MCF 10A (cell line): Measurements from ENCODE around the gene RPS21. TPM values are rescaled to one million over a fixed set of nuclear protein-coding genes. Genes with fewer than 3 reads are reported as not detected.

Experiments
- BruUV-seq: library from RNA; stranded (reverse); fragments of 400-500 nt; replicated peaks from 2 replicates; lab custom pipeline; 2021; lab: Mats Ljungman, UMichigan
- CTCF ChIA-PET: fragments of 300-600 bp; sonication (Branson Sonifier 250); formaldehyde crosslinking; extraction: SDS; loops from one replicate; lab custom pipeline; 2021; ENCODE audit warnings: antibody characterized with exemption, inconsistent platforms; lab: Yijun Ruan, JAX
- POLR2A ChIA-PET: fragments of 300-600, 350-650 bp; sonication (Branson Sonifier 250); formaldehyde crosslinking; extraction: SDS; loops from one replicate; lab custom pipeline; 2020; ENCODE audit warnings: antibody characterized with exemption, inconsistent platforms; lab: Yijun Ruan, JAX
- DNase-seq: peaks from one replicate; pipeline ENCODE4 v3.0.0-alpha.2; 2018; ENCODE audit not compliant: unreplicated experiment
- H3K27ac Mint-ChIP-seq: one replicate; pipeline ENCODE4 v1.8.0; 2022; ENCODE audit warnings: mild to moderate bottlenecking, low read depth, mixed read lengths; ENCODE audit not compliant: unreplicated experiment
- H3K27me3 Mint-ChIP-seq: one replicate; pipeline ENCODE4 v1.8.0; 2022; ENCODE audit warnings: mixed read lengths; ENCODE audit not compliant: insufficient read depth, unreplicated experiment
- H3K36me3 Mint-ChIP-seq: one replicate; pipeline ENCODE4 v1.8.0; 2022; ENCODE audit warnings: mild to moderate bottlenecking, moderate library complexity, mixed read lengths; ENCODE audit not compliant: insufficient read depth, unreplicated experiment
- H3K4me1 Mint-ChIP-seq: one replicate; pipeline ENCODE4 v1.8.0; 2022; ENCODE audit warnings: mixed read lengths; ENCODE audit not compliant: insufficient read depth, unreplicated experiment
- H3K4me3 Mint-ChIP-seq: one replicate; pipeline ENCODE4 v1.8.0; 2022; ENCODE audit warnings: mild to moderate bottlenecking, moderate library complexity, mixed read lengths; ENCODE audit not compliant: unreplicated experiment
- H3K9me3 Mint-ChIP-seq: one replicate; pipeline ENCODE4 v1.8.0; 2022; ENCODE audit warnings: mixed read lengths; ENCODE audit not compliant: unreplicated experiment
- CTCF ChIP-seq: fragments of 200-600 bp; IDR thresholded peaks from one replicate; pipeline ENCODE4 v1.8.0; 2022; ENCODE audit warnings: antibody characterized with exemption, mild to moderate bottlenecking; ENCODE audit not compliant: unreplicated experiment
- intact Hi-C: fragments of 100-400 bp; cut with micrococcal nuclease; formaldehyde crosslinking; loops from 2 replicates; pipeline ENCODE4 v1.14.1; 2022
- total RNA-seq: library from RNA; stranded (reverse); gene quantifications from 2 replicates; pipeline ENCODE4 v1.2.3, GENCODE V29; 2022

RPS21 gene
- total RNA-seq, 1 experiment from 2014 or later, result 2,055 TPM

DNA sequence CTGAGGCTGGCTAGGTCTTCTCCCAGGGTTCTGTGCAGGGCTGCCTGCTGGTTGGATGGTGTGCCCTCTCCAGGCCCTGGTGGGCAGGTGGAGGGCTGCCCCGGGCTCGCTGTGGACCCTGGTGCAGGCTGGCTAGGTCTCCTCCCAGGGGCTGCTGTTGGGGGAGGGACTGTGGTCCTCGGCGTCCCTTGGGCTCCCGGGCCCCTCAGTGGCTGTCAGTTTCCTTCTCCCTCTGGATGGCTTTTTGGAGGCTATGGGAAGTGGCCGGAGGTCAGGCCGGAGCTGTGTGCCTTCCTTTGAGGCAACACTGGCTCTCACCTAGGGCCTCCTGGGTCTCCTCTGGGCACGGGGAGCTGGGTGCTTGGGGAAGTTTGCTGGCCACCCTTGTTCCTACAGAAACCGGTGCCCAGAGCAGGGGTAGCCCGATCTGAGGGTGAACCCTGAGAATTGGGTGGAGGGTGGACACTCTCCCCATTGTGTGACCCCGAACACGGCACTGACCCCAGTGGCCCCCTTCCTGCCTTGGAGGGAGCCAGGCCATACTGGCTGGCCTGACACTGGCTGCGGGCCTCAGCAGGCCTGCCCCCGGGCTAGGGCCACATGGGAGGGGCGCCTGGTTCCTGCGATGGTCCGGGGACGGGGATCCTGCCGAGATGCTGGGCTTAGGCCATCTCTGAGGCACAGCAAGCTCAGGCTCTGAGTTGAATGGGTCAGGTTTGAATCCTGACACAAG is 24.0 kb downstream of the RPS21 start:
- intact Hi-C loops, result no loop called here
- CTCF ChIA-PET, result interaction anchor here (0.6 to 2.6 kb wide), 15 partner anchors 8 to 780 kb away, joined by 3 to 17 read pairs (median 4); partner anchors contain the start of gene RBBP8NL
- no peak for DNase-seq
- Mint-ChIP-seq H3K4me3 (no peak overlapping the region), H3K27ac (no peak overlapping the region), H3K27me3 (no peaks in the 10 kb centered on the region), H3K36me3 (no peaks in the 10 kb centered on the region), H3K9me3 (no peaks in the 10 kb centered on the region), H3K4me1 (peaks cover 9% of the 10 kb centered on the region)
- no TSS peak for BruUV-seq
- TF ChIP-seq CTCF, result no peak
- POLR2A ChIA-PET, result interaction anchor here (0.7 to 1.1 kb wide), 3 partner anchors 383 to 385 kb away, joined by 3 to 5 read pairs (median 3); partner anchors contain the start of gene MRGBP

- DNase-seq, result no peak
- no peak for TF ChIP-seq CTCF
- Mint-ChIP-seq H3K9me3 (no peaks in the 10 kb centered on the region), H3K4me3 (no peak overlapping the region), H3K4me1 (peaks cover 6% of the 10 kb centered on the region), H3K27me3 (no peaks in the 10 kb centered on the region), H3K27ac (no peak overlapping the region), H3K36me3 (no peaks in the 10 kb centered on the region)
- ChIA-PET CTCF (interaction anchor here (0.6 to 2.6 kb wide), 11 partner anchors 7 to 636 kb away, joined by 3 to 13 read pairs (median 4); no protein-coding TSS in a partner anchor), POLR2A (interaction anchor here (0.9 kb wide), 1 partner anchor 383 kb away, joined by 3 read pairs; no protein-coding TSS in a partner anchor)
- BruUV-seq, result no TSS peak
- intact Hi-C loops, result no loop called here
These were observed 24.7 kb downstream of the RPS21 start for GRCh38 chr20:62411479-62412193.

DNA sequence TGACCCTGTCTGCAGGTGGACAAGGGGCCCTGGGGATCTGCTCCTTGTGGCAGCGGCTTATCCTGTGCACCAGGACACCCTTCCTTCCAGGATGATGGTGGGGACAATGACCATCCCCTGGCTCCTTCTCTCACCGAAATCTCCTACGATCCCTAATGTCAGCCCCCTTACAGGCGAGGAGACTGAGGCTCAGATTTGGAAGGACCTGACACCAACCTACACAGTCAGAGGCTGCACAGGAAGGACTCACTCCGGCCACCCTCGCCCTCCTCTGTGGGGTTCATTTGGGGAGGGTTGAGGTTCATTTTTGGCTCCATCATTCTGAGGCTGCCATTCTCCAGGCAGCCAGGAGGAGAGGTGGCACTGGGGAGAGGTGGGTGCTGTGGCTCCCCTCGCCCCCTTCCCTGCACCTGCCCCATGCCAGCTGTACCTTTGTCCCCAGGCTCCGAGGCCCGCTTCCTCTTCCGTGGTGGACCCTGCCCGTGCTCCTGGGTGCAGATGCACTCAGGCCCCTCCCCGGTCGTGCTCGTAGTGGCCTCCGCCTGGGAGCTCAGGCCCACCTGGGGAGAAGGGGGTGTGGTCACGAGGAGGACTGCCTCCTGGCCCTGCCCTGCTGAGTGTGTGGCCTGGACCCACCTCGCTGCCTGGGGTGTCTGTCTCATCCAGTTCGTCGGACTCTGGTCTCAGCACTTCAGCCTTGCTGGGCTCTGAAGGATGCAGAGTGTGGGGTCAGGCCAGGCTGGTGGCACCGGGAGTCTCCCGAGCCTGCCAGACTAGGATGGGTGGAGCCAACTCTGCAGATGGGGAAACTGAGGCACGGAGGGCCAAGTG is 25.5 kb downstream of the RPS21 start:
- H3K36me3 Mint-ChIP-seq, result no peaks in the 10 kb centered on the region
- H3K4me1 Mint-ChIP-seq, result peaks cover 6% of the 10 kb centered on the region
- TF ChIP-seq CTCF, result no peak
- H3K4me3 Mint-ChIP-seq, result no peak overlapping the region
- BruUV-seq, result no TSS peak
- DNase-seq, result no peak
- POLR2A ChIA-PET, result no interaction called here
- no peak overlapping the region for H3K27ac Mint-ChIP-seq
- intact Hi-C loops, result no loop called here
- no peaks in the 10 kb centered on the region for H3K27me3 Mint-ChIP-seq
- H3K9me3 Mint-ChIP-seq, result no peaks in the 10 kb centered on the region
- CTCF ChIA-PET, result interaction anchor here (0.7 to 1.6 kb wide), 4 partner anchors 87 to 635 kb away, joined by 3 to 4 read pairs (median 3); no protein-coding TSS in a partner anchor
